ENCODE measurements around the gene CENPQ.
"Not testable (repeated sequence)": the region's sequence is repeated elsewhere in the genome, so short reads cannot be mapped to it uniquely, and the experiment has no call there.

Gene CENPQ, protein sequence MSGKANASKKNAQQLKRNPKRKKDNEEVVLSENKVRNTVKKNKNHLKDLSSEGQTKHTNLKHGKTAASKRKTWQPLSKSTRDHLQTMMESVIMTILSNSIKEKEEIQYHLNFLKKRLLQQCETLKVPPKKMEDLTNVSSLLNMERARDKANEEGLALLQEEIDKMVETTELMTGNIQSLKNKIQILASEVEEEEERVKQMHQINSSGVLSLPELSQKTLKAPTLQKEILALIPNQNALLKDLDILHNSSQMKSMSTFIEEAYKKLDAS

GRCh38 chr6:49462927-49463611, at the start of gene CENPQ, which contains the start of gene MMUT:
CENPQ (plus strand) TSS chr6:49463370; CDS start chr6:49470177, 6,807 bp downstream.
MMUT (minus strand) TSS chr6:49463253; CDS start chr6:49459466, 3,787 bp downstream.
- peak; percentile 77 for DNase-seq (ENCODE audit: low read depth)

DNA sequence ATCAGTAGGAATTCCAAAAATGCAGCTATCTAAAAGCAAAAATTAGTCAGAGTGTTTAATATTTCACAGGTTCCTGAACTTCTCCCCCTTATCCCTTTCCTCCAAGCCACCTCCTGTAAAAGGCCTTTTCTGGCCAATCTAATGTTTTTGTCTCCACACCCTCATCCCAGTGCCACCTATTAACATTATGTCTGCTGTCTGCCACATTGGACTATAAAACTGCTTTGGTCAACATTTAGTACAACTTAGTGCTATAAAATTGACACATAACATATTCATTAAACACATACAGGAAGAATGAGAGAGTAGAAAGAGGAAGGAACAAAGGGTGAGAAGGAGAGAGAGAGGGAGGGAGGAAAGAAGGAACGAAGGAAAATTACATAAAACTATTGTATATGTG, 47.8 kb upstream of the CENPQ start:
- DNase-seq (ENCODE audit: low read depth), result no peak

DNA sequence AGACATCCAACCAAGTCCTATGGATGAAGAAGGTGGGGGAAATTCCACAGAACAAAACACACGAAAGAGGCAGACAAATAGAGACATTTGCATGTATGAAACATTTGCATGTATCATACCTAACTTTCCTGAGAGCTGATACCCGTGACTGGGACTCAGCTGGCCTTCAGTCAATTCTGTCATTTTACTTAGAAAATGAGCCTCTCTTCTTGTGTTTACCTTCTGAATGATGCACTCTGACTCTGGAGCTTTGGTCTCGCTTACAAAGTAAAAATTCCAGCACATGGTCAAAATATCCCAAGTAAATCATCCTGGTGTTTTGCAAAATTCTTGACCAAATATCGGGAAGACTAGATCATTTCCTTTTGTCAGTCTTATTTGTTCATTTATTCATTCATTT, 47.0 kb upstream of the CENPQ start:
- DNase-seq (ENCODE audit: low read depth), result no peak

DNA sequence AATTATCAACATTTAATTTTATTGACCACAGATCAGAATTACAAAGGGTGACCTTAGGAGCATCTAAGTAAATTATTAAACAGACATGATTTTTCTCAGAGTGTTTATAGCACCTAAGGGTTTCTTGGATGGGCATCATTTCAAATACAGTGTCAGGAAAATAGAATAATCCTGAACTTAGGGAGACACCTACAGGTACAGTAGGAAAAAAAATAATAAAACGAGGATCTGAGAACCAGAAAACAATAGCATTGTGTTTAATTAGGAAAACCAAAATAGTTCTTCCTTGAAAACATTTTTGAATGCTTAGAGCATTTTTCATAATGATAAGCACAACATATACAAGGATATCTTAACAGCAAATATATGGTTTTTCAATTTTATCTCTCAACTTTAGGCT, 39.4 kb upstream of the CENPQ start:
- DNase-seq (ENCODE audit: low read depth), result no peak

GRCh38 chr6:49430187-49430586, 33.0 kb upstream of the CENPQ start:
- no peak for DNase-seq (ENCODE audit: low read depth)

- DNase-seq (ENCODE audit: low read depth), result no peak
Measured at GRCh38 chr6:49430866-49431265, 32.3 kb upstream of the CENPQ start.

GRCh38 chr6:49453221-49453620, 9.9 kb upstream of the CENPQ start:
- no peak for DNase-seq (ENCODE audit: low read depth)

DNA sequence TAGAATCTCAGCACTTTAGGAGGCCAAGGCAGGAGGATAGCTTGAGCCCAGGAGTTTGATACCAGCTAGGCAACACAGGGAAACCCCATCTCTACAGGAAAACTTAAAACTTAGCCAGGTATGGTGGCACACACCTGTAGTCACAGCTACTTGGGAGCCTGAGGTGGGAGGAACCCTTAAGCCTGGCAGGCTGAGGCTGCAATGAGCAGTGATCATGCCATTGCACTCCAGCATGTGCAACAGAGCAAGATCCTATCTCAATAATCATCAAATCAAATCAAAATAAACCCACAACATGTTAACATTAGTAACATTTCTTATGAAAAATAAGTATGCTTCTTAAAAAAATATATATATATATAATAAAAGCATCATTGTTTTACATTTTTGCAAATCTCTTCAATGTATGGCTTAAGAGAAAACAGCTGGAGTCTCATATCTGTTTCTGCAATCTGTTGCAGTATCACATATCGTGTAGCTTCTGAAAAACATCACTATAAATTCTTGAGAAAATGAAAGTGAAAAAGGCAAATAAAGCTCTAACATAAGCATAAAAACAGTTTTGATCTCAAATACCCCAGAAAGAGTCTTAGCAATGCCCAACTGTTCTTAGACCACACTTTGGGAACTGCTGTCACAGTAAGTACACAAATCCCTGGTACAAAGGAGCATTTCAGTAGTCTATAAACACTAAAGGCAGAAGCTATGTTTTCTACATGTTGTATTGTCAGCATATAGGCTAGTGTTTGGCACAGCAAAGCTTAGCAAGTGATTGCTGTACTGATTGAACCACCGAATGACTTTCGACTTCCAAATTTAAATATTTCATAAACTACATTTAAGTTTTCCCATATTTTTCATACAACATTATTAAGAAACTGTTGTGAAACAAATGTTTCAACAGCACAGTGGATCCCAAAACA, 8.1 kb upstream of the CENPQ start:
- no peak for DNase-seq (ENCODE audit: low read depth)

- DNase-seq (ENCODE audit: low read depth), result no peak
Measured at GRCh38 chr6:49457771-49458170, 5.4 kb upstream of the CENPQ start.

GRCh38 chr6:49462071-49462470, 1.1 kb upstream of the CENPQ start:
- no peak for DNase-seq (ENCODE audit: low read depth)

GRCh38 chr6:49462599-49462926, 607 bp upstream of the CENPQ start:
- DNase-seq (ENCODE audit: low read depth), result no peak

GRCh38 chr6:49463612-49463967, 420 bp downstream of the CENPQ start:
- DNase-seq (ENCODE audit: low read depth), result no peak

DNA sequence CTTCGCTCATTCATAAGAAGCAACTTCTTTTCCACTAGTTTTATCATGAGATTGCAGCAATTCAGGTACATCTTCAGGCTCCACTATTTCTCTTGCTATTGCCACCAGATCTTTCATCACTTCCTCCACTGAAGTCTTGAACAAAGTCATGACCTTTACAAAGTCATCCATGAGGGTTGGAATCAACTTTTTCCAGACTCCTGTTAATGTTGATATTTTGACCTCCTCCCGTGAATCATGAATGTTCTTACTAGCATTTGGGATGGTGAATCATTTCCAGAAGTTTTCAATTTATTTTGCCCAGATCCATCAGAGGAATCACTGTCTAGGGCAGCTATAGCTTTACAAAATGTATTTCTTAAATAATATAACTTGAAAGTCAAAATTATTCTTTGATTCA, 1.5 kb downstream of the CENPQ start:
- DNase-seq (ENCODE audit: low read depth), result no peak

GRCh38 chr6:49468042-49468441, 4.9 kb downstream of the CENPQ start:
- DNase-seq (ENCODE audit: low read depth), result no peak

DNA sequence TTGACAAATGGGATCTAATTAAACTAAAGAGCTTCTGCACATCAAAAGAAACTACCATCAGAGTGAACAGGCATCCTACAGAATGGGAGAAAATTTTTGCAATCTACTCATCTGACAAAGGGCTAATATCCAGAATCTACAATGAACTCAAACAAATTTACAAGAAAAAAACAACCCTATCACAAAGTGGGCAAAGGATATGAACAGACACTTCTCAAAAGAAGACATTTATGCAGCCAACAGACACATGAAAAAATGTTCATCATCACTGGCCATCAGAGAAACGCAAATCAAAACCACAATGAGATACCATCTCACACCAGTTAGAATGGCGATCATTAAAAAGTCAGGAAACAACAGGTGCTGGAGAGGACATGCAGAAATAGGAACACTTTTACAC, 13.4 kb downstream of the CENPQ start:
- not testable (repeated sequence) for DNase-seq (ENCODE audit: low read depth)

- DNase-seq (ENCODE audit: low read depth), result no peak
Measured at GRCh38 chr6:49479308-49479970, 16.3 kb downstream of the CENPQ start.

- not testable (repeated sequence) for DNase-seq (ENCODE audit: low read depth)
Measured at GRCh38 chr6:49481846-49482245, 18.7 kb downstream of the CENPQ start.

- DNase-seq (ENCODE audit: low read depth), result not testable (repeated sequence)
Measured at GRCh38 chr6:49483380-49483779, 20.2 kb downstream of the CENPQ start.

- no peak for DNase-seq (ENCODE audit: low read depth)
Measured at GRCh38 chr6:49490633-49491032, 27.5 kb downstream of the CENPQ start.

DNA sequence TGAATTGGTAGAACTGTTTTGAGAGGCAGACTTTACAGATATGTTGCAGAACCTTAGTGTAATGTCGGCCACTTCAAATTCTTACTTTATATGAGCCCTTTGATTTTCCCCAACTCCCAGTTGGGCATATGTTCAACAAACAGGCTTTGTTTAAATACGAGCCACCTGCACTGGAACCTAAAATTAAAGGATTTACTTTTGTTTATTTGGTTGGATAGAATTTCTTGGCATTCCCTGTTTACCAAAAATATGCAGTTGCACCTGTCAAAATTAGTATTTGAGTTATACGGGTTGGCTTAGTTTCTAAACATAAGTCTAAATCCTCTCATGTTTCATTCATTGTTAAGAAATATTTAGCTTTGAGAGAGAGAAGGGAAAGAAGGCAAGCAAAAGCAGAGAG, 34.1 kb downstream of the CENPQ start:
- no peak for DNase-seq (ENCODE audit: low read depth)

DNA sequence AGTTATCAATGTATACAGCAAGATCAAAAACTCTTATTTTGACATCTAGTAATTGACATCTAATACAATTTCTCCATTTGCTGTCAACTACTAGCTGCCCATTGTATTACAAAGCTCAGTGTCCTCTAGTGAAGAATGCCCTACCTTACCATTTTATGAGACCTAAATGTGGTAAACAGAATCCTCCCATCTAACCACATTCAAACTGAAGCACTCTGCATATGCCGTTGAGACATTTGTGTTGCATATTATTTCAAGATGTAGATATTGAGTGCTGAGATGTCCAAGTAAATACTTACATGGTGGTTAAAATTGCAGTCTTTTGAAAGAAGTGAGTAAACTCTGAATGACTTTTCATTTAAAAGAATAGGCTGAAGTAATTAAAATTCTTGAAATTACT, 36.0 kb downstream of the CENPQ start:
- no peak for DNase-seq (ENCODE audit: low read depth)

DNA sequence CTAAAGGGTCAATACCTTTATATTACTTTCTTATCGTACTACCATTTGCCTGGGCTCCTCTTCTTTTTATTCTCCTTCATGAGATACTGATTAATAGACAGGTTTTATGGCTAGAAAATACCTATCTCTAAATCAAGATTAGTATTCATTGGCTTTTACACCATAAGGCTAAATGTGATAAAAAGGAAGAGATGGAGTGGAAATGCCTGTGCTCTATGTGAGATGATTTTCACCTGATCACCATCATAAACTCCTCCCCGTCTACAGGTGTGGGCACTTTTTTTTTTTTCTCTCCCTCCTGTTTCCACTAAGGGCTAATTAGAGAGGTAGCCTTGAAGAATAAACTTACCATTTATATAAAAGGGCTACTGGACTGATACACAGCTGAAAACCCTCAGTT, 36.5 kb downstream of the CENPQ start, which contains the start of gene GLYATL3:
Gene GLYATL3 (plus strand): TSS at position 301 of the 400 bp plus-strand sequence. CDS start 12,068 bp downstream, outside the sequence.
- DNase-seq (ENCODE audit: low read depth), result no peak

All from stimulated activated CD8-positive, alpha-beta memory T cell treated with anti-CD3 and anti-CD28 coated beads, Interleukin-15, amount 100 ng/mL, for 1 hour (primary cell).